ENCODE data around the gene HMX2.

The HMX2 gene

GRCh38 chr10:123191886-123192285 is 44.0 kb downstream of the HMX2 start:
- DNase-seq, result no peak
- no peaks in the 10 kb centered on the region for H3K4me1 ChIP-seq (ENCODE audit: control insufficient read depth, insufficient read depth, low read length, poor library complexity, severe bottlenecking)
- no peak overlapping the region for H3K27ac ChIP-seq (ENCODE audit: insufficient read depth, low read length, poor library complexity, severe bottlenecking)
- no peaks in the 10 kb centered on the region for H3K9me3 ChIP-seq (ENCODE audit: control insufficient read depth, low read length)
- no peaks in the 10 kb centered on the region for H3K27me3 ChIP-seq (replicated peaks; ENCODE audit: control insufficient read depth, insufficient read depth, low read length, poor library complexity, severe bottlenecking)
- H3K4me3 ChIP-seq (ENCODE audit: insufficient read depth, low read depth, low read length, poor library complexity, severe bottlenecking), result no peak overlapping the region
- no peaks in the 10 kb centered on the region for H3K36me3 ChIP-seq (ENCODE audit: control insufficient read depth, insufficient read depth, low read length)

DNA sequence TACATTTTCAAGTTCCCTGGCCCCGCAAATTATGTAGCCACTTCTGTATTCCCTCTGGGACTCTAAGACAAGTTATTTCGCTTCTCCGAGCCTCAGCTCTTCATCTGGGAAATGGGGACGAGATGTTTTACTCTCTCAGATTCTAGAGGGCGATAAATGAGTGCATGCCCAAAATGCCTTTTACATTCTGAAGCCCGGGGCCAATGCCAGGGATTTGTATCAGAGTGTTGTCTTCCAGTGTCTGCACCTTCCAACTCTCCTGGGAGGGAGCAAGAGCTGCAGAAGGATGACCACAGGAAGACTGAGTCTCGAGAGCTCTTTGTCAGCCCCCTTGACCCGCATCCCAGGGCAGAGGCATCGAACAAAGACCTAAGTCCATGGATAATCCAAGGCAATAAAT is 46.1 kb downstream of the HMX2 start:
- Histone ChIP-seq H3K27me3 (replicated peaks; ENCODE audit: control insufficient read depth, insufficient read depth, low read length, poor library complexity, severe bottlenecking) (no peaks in the 10 kb centered on the region), H3K36me3 (ENCODE audit: control insufficient read depth, insufficient read depth, low read length) (no peaks in the 10 kb centered on the region), H3K4me3 (ENCODE audit: insufficient read depth, low read depth, low read length, poor library complexity, severe bottlenecking) (no peak overlapping the region), H3K9me3 (ENCODE audit: control insufficient read depth, low read length) (no peaks in the 10 kb centered on the region), H3K4me1 (ENCODE audit: control insufficient read depth, insufficient read depth, low read length, poor library complexity, severe bottlenecking) (no peaks in the 10 kb centered on the region), H3K27ac (ENCODE audit: insufficient read depth, low read length, poor library complexity, severe bottlenecking) (no peak overlapping the region)
- no peak for DNase-seq
